GM21717 (cell line): ENCODE data around the gene GPR108.
A peak's percentile ranks its signal among the peaks of the same experiment; 100 is the strongest.
"Not testable (repeated sequence)": the region's sequence is repeated elsewhere in the genome, so short reads cannot be mapped to it uniquely, and the experiment has no call there.

Experiments
- ATAC-seq: cut with Tn5 transposase; IDR thresholded peaks from one replicate; pipeline ENCODE4 v1.9.1; 2021; ENCODE audit warnings: mild to moderate bottlenecking, moderate library complexity; ENCODE audit not compliant: unreplicated experiment

The GPR108 gene

GRCh38 chr19:6737284-6737872 lies at the start of gene GPR108:
Gene GPR108 (minus strand): TSS chr19:6737580. CDS start chr19:6737576, 4 bp downstream.
- peak; percentile 47 for ATAC-seq

DNA sequence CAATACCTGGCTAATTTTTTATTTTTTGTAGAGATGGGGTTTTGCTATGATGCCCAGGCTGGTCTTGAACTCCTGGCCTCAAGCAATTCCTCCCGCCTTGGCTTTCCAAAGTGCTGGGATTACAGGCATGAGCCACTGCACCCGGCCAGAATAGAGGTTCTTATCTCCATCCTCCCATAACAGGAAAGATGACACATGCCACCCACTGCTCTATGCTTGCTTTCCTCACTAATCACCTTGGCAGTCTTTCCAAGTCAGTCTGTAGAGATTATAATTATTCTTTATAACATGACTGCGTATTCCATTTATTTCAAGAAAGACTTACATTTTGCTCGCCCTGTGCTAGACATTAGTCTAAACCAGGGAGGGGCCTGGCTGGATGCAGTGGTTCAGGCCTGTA lies 41.8 kb upstream of the GPR108 start:
- no peak for ATAC-seq

DNA sequence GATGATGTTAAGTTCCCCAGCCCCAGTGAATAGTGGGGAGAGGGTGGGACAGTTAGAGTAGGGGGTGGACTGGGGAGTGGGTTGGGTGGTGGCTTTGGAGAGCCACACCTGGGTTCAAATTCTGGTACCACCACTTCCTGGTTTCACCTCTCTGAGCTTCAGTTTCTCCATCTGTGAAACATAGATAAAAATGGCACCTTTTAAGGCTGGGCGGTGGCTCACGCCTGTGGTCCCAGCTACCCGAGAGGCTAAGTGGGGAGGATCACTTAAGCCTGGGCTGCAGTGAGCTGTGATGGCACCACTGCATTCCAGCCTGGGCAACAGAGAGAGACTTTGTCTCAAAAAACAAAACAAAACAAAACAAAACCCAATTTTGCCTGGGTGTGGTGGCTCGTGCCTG lies 41.0 kb upstream of the GPR108 start:
- no peak for ATAC-seq

- ATAC-seq: no peak
Observed at GRCh38 chr19:6777434-6777833, 40.1 kb upstream of the GPR108 start.

GRCh38 chr19:6776999-6777398 lies 39.6 kb upstream of the GPR108 start:
- no peak for ATAC-seq

DNA sequence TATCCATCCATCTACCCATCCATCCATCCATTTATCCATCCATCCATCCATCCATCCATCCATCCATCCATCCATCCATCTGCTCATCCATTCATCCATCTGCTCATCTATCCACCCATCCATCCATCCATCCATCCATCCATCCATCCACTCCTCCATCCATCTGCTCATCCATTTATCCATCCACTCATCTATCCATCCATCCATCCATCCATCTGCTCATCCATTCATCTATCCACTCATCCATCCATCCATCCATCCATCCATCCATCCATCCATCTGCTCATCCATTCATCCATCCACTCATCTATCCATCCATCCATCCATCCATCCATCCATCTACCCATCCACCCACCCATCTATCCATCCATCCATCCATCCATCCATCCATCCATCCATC lies 38.7 kb upstream of the GPR108 start:
- not testable (repeated sequence) for ATAC-seq

DNA sequence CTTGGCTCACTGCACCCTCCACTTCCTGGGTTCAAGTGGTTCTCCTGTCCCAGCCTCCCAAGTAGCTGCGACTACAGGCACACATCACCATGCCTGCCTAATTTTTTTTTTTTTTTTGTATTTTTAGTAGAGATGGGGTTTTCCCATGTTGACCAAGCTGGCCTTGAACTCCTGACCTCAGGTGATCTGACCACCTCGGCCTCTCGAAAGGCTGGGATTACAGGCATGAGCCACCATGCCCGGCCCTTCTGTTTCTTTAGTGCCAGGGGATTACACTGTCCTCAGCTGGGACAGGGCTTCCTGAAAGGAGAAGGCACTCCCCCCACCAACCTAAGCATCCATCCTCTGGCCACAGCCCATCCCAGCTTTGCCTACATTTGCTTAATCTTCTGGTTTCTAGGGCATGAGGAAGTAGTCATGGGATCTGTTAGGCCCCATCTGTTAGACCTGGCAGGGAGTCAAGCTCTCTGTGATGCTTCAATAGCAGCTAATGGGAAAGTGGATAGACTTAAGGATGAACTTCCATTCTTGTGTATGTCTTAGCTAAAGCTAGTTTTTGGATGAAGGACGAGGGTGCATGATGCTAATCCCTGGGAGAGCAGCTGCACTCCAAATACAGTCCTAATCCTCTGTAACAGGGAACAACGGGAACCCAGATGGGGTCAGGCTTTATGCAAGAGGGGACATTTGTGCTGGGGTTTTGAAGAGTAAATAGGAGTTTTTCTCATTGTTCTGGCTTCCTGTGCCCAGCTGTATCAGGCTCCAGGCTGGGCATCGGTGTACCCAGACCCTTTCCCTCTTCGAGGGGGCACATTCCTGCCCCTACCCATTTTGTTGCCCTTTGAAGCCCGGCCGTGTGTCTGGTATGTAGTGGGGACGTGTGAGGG lies 37.7 kb upstream of the GPR108 start:
- no peak for ATAC-seq

DNA sequence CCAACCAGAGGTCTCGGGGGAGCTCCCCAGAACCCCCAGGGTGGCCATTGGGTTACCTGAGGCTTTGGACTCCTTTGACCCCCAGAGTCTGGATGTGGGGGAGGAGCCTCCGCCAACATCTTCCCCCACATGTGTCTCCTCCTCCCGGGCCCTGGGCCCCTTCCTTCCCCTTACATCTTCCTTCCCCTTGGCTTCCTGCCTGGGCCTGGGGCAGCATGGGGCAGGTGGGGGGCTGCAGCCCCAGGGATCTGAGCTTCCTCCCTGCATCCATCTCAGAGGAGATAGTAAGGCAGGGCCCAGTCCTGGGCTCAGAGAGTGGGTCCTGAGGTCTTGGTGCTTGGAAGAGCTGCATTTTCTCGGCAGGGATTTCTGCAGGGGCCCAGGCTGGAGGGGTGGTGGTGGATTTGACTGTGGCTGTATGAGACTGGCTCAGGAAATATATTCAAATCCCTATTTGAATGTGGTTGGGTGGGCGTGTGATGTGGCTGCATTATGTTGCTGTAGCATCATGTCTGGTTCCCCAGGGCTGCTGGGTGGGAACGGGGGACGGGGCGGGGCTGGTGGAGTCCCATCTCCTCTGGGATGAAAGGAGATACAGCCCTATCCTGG lies 36.0 kb upstream of the GPR108 start:
- ATAC-seq: no peak

GRCh38 chr19:6772866-6773322 lies 35.5 kb upstream of the GPR108 start:
- no peak for ATAC-seq

GRCh38 chr19:6772028-6772865 lies 34.9 kb upstream of the GPR108 start, which contains the start of gene VAV1:
Gene VAV1 (plus strand): TSS chr19:6772708. CDS start chr19:6772808, 100 bp downstream.
- ATAC-seq: no peak

- ATAC-seq: not testable (repeated sequence)
Observed at GRCh38 chr19:6771648-6772027, 34.3 kb upstream of the GPR108 start.

- ATAC-seq: no peak
Observed at GRCh38 chr19:6769006-6769619, 31.7 kb upstream of the GPR108 start.

GRCh38 chr19:6768236-6768785 lies 30.9 kb upstream of the GPR108 start:
- no peak for ATAC-seq

DNA sequence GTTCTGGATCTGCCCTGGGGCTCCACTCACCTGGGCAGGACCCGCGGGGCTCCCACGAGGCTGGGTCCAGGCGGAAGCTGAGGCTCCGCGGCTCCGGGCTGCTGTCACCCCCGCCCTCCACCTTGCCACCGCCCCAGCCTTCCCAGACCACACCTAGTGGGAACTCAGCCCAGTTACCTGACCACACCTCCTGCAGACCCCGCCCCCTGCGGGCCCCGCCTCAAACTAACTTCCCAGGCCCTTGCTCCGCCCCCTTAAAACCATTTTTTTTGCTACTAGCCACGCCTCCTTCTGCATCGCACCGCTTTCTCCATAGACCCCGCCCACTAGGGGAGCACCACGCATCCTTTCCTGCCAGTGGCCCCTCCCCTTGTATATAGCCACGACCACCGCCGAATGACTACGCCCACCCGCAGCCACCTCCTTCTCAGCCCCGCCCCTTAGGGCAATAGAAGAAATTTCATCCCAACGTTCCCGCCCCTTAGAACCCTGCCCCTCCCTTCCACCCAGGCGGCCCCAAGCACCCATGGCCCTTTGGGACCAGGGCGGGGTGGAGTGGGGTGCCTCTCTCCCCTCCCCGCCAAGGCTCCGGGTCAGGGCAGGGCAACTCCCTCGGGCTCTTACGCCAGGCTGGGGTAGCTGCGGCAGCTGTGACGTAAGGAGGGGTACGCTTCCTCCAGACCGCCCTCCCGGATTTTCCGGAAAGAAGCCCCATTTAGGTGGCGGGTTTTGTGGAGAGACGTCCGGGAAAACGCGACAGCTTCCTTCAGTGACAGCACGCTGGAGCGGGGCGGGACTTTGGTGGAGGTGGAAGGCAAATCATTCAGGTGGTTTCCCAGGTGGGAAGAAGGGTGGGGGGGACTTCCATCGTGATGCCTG lies 30.2 kb upstream of the GPR108 start, which contains the start of gene SH2D3A:
Gene SH2D3A (minus strand): TSS at position 79 of the 879 bp plus-strand sequence. CDS start 3,687 bp downstream, outside the sequence.
- peak; percentile 42 for ATAC-seq

DNA sequence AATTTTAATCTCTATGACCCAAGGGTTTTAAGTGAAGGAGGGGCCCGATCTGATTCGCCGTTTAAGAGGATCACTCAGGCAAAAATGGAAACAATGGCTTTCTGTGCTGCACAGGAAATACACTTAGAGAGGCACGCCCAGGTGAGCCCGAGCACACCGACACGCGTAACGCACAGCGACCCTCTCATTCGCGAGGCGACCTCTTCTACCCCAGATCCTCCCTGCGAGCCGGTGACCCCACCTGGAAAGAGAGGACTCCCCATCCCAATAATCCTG lies 29.6 kb upstream of the GPR108 start:
- peak; percentile 20 for ATAC-seq

DNA sequence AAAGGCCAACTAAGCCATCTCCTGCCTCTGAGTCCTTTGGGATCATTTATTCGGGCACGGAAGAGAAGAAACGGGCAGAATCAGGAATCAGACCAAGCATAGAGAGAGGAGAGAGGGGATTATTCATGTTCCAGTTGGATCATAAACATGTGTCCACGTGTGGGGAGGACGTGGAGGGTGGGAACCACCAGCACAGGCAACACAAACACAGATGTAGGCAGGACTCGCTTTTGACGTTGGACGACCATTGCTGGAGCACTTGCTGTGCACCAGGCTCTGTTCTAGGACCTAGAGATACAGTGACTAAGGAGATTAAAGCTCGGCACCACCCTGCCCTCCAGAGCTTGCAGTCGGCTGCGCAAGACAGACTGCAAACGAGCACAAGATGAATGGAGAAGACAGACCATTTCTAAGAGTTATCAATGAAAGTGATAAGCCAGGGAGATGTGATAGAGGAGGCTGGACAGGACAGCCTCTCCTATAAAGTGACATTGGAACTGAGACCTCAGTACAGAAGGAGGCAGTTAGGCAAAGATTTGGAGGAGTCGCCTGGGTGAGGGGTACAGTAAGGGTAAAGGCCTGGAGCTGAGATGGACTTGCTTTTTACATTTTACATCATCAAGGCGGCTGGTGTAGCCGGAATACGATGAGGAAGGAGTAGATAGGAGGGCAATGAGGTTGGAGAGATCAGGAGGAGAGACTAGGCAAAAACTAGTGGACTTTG lies 29.1 kb upstream of the GPR108 start:
- ATAC-seq: peak; percentile 3

- no peak for ATAC-seq
Observed at GRCh38 chr19:6765738-6766356, 28.5 kb upstream of the GPR108 start.

DNA sequence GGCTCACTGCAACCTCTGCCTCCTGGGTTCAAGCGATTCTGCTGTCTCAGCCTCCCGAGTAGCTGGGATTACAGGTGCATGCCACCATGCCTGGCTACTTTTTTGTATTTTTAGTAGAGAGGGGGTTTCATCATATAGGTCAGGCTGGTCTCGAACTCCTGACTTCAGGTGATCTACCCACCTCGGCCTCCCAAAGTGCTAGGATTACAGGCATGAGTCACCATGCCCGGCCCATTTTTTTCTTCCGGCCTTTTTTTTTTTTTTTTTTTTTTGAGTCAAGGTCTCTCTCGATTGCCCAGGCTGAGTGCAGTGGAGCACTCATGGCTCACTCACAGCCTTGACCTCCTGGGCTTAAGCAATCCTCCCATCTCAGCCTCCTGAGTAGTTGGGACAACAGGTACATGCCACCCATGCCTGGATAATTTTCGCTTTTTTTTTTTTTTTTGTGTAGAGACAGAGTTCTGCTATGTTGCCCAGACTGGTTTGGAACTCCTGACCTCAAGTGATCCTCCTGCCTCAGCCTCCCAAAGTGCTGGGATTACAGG lies 24.9 kb upstream of the GPR108 start:
- not testable (repeated sequence) for ATAC-seq
